HG02970 (cell line): Measurements from ENCODE around the gene CD55.

Experiments
- ATAC-seq: cut with Tn5 transposase; IDR thresholded peaks from one replicate; pipeline ENCODE4 v1.9.1; 2021; ENCODE audit warnings: mild to moderate bottlenecking, moderate library complexity, moderate number of reproducible peaks; ENCODE audit not compliant: unreplicated experiment, low FRiP score

CD55 gene

GRCh38 chr1:207321079-207321789 lies at the start of gene CD55:
TSS of gene CD55 (plus strand) at chr1:207321678. CDS start at chr1:207321766, 88 bp downstream.
- ATAC-seq: peak; percentile 95

GRCh38 chr1:207274882-207275281 lies 46.6 kb upstream of the CD55 start:
- no peak for ATAC-seq

GRCh38 chr1:207276465-207276864 lies 45.0 kb upstream of the CD55 start:
- ATAC-seq: no peak

GRCh38 chr1:207277241-207277640 lies 44.2 kb upstream of the CD55 start:
- no peak for ATAC-seq

- no peak for ATAC-seq
These were observed 41.8 kb upstream of the CD55 start for GRCh38 chr1:207279652-207280051.

- no peak for ATAC-seq
These were observed 40.8 kb upstream of the CD55 start for GRCh38 chr1:207280706-207281105.

GRCh38 chr1:207282058-207282457 lies 39.4 kb upstream of the CD55 start:
- ATAC-seq: no peak

- no peak for ATAC-seq
These were observed 38.7 kb upstream of the CD55 start for GRCh38 chr1:207282496-207283380.

GRCh38 chr1:207283421-207283820 lies 38.1 kb upstream of the CD55 start:
- no peak for ATAC-seq

GRCh38 chr1:207284209-207284897 lies 37.1 kb upstream of the CD55 start:
- no peak for ATAC-seq

- no peak for ATAC-seq
These were observed 34.6 kb upstream of the CD55 start for GRCh38 chr1:207286786-207287468.

- no peak for ATAC-seq
These were observed 33.2 kb upstream of the CD55 start for GRCh38 chr1:207288315-207288714.

GRCh38 chr1:207289756-207290155 lies 31.7 kb upstream of the CD55 start:
- ATAC-seq: no peak

- no peak for ATAC-seq
These were observed 29.8 kb upstream of the CD55 start for GRCh38 chr1:207291723-207292122.

GRCh38 chr1:207298186-207298585 lies 23.3 kb upstream of the CD55 start:
- ATAC-seq: no peak

- no peak for ATAC-seq
These were observed 22.7 kb upstream of the CD55 start for GRCh38 chr1:207298636-207299398.

GRCh38 chr1:207300970-207301369 lies 20.5 kb upstream of the CD55 start:
- ATAC-seq: no peak

- no peak for ATAC-seq
These were observed 18.7 kb upstream of the CD55 start for GRCh38 chr1:207302618-207303393.
